ENCODE measurements around the gene PROC. TPM values are rescaled to one million over a fixed set of nuclear protein-coding genes. Genes with fewer than 3 reads are reported as not detected.

PROC gene
- total and polyA plus RNA-seq, 9 of the 15 experiments (the other 6 are each of a cell fraction or from before 2014, with no cell fraction given), result not detected

- TF ChIP-seq BDP1 (IDR thresholded peaks at IDR 0.05; ENCODE audit: insufficient read depth, insufficient read length) (no peak), HLTF (IDR thresholded peaks at IDR 0.05) (no peak), HDAC1 (IDR thresholded peaks at IDR 0.05) (peak in 1 of 2 experiments; percentile 31; a peak in 2 of 4 replicates), CBX8 (IDR thresholded peaks at IDR 0.05; ENCODE audit: borderline replicate concordance, extremely low read depth, low read depth, low read length, poor library complexity, severe bottlenecking) (no peak), HNRNPLL (IDR thresholded peaks at IDR 0.05; ENCODE audit: low read depth, low read length, poor library complexity, severe bottlenecking) (no peak), NEUROD1 (IDR thresholded peaks at IDR 0.05; ENCODE audit: borderline replicate concordance, low read depth, low read length, partially characterized antibody) (no peak), TARDBP (IDR thresholded peaks at IDR 0.05) (peak; percentile 68; the same call in 1 of the 2 replicates), ZNF551 (CRISPR knock-in tag; IDR thresholded peaks at IDR 0.05) (no peak), TEAD4 (IDR thresholded peaks at IDR 0.05; ENCODE audit: low read length) (no peak), TEAD4 (CRISPR knock-in tag; IDR thresholded peaks at IDR 0.05; ENCODE audit: borderline replicate concordance) (no peak), ZNF668 (CRISPR knock-in tag; IDR thresholded peaks at IDR 0.05) (no peak), TAF7 (tag; IDR thresholded peaks at IDR 0.05) (no peak), ATF7 (IDR thresholded peaks at IDR 0.05) (peak; percentile 81), MXD1 (CRISPR knock-in tag; IDR thresholded peaks at IDR 0.05; ENCODE audit: borderline replicate concordance, poor library complexity, severe bottlenecking) (peak; percentile 60)
- TF ChIP-seq, protein P1, sequence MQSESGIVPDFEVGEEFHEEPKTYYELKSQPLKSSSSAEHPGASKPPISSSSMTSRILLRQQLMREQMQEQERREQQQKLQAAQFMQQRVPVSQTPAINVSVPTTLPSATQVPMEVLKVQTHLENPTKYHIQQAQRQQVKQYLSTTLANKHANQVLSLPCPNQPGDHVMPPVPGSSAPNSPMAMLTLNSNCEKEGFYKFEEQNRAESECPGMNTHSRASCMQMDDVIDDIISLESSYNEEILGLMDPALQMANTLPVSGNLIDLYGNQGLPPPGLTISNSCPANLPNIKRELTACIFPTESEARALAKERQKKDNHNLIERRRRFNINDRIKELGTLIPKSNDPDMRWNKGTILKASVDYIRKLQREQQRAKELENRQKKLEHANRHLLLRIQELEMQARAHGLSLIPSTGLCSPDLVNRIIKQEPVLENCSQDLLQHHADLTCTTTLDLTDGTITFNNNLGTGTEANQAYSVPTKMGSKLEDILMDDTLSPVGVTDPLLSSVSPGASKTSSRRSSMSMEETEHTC (IDR thresholded peaks at IDR 0.05), result no peak
- TF ChIP-seq, protein P2, sequence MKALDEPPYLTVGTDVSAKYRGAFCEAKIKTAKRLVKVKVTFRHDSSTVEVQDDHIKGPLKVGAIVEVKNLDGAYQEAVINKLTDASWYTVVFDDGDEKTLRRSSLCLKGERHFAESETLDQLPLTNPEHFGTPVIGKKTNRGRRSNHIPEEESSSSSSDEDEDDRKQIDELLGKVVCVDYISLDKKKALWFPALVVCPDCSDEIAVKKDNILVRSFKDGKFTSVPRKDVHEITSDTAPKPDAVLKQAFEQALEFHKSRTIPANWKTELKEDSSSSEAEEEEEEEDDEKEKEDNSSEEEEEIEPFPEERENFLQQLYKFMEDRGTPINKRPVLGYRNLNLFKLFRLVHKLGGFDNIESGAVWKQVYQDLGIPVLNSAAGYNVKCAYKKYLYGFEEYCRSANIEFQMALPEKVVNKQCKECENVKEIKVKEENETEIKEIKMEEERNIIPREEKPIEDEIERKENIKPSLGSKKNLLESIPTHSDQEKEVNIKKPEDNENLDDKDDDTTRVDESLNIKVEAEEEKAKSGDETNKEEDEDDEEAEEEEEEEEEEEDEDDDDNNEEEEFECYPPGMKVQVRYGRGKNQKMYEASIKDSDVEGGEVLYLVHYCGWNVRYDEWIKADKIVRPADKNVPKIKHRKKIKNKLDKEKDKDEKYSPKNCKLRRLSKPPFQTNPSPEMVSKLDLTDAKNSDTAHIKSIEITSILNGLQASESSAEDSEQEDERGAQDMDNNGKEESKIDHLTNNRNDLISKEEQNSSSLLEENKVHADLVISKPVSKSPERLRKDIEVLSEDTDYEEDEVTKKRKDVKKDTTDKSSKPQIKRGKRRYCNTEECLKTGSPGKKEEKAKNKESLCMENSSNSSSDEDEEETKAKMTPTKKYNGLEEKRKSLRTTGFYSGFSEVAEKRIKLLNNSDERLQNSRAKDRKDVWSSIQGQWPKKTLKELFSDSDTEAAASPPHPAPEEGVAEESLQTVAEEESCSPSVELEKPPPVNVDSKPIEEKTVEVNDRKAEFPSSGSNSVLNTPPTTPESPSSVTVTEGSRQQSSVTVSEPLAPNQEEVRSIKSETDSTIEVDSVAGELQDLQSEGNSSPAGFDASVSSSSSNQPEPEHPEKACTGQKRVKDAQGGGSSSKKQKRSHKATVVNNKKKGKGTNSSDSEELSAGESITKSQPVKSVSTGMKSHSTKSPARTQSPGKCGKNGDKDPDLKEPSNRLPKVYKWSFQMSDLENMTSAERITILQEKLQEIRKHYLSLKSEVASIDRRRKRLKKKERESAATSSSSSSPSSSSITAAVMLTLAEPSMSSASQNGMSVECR (CRISPR knock-in tag; IDR thresholded peaks at IDR 0.05), result peak; percentile 34; the same call in 1 of the 2 replicates
- TF ChIP-seq, protein P3, sequence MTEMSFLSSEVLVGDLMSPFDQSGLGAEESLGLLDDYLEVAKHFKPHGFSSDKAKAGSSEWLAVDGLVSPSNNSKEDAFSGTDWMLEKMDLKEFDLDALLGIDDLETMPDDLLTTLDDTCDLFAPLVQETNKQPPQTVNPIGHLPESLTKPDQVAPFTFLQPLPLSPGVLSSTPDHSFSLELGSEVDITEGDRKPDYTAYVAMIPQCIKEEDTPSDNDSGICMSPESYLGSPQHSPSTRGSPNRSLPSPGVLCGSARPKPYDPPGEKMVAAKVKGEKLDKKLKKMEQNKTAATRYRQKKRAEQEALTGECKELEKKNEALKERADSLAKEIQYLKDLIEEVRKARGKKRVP (CRISPR knock-in tag; IDR thresholded peaks at IDR 0.05), result no peak
- TF ChIP-seq, protein P4, sequence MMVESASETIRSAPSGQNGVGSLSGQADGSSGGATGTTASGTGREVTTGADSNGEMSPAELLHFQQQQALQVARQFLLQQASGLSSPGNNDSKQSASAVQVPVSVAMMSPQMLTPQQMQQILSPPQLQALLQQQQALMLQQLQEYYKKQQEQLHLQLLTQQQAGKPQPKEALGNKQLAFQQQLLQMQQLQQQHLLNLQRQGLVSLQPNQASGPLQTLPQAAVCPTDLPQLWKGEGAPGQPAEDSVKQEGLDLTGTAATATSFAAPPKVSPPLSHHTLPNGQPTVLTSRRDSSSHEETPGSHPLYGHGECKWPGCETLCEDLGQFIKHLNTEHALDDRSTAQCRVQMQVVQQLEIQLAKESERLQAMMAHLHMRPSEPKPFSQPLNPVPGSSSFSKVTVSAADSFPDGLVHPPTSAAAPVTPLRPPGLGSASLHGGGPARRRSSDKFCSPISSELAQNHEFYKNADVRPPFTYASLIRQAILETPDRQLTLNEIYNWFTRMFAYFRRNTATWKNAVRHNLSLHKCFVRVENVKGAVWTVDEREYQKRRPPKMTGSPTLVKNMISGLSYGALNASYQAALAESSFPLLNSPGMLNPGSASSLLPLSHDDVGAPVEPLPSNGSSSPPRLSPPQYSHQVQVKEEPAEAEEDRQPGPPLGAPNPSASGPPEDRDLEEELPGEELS (CRISPR knock-in tag; IDR thresholded peaks at IDR 0.05; ENCODE audit: borderline replicate concordance), result 0 out of 2 replicates have a peak, but pooled peaks have one; percentile 49
Measured at GRCh38 chr2:127387655-127388422, 30.4 kb upstream of the PROC start, which contains the start of gene MAP3K2 (continued).
